ENCODE data around the gene PRDM15.

The PRDM15 gene

DNA sequence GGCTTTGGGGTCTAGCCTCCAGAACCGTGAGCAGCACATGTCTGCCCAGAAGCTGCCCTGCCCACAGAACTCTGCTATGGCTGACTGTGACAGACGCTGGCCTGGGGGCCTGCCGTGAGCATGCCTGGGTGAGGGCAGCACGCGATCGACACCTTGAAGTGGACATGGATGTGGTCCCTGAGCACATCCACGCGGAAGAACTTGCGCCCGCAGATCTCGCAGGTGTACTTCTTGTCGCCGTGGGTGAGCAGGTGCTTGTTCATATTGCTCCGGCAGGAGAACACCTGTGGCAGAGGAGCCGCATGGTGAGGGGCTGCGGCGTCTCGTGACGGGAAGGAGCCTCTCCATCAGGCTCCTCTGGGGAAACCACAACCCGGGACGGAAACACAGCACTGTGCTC, 56.0 kb downstream of the PRDM15 start:
- Histone ChIP-seq H3K4me1 (ENCODE audit: control insufficient read depth, low read depth, low read length) (no peaks in the 10 kb centered on the region), H3K27ac (ENCODE audit: low read length) (no peak overlapping the region), H3K9ac (ENCODE audit: low read length) (no peak overlapping the region), H3K9me3 (ENCODE audit: control insufficient read depth, low read depth, low read length) (no peaks in the 10 kb centered on the region), H3K36me3 (ENCODE audit: control insufficient read depth, low read depth, low read length) (peaks cover 3% of the 10 kb centered on the region), H3K4me3 (ENCODE audit: low read length) (no peak overlapping the region), H3K27me3 (ENCODE audit: control insufficient read depth, insufficient read depth, low read length) (no peaks in the 10 kb centered on the region)

DNA sequence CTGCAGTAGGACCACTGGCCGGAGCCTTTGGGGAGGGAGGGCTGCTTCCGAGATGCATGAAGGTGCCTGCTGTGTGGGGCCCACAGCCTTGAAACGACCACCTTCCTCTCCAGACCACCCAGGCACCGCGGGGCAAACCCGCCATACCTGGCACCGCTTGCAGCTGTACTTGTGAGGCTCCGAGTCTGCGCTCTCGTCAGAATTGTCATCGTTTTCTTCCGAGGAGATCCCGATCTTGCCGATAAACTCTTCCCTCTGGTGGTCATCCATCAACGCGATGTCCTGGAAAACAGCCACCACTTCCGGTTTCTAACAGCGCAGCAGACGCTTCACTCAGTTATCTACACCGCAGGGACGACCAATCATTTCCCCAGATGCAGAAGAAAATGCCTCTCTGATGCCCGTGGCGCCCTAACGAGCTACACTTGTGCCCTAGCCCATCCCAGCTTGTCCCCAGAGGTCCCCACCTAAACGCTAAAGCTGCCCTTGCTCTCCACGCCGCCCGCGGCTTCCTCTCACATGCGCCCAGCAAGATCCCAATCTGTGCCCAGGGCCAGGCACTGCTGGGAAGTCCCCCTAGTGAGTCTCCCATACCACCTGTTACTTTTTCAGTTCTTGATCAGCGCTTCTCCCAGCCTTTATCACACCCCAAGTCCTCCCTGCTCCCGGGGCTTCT, 57.2 kb downstream of the PRDM15 start:
- no peaks in the 10 kb centered on the region for H3K27me3 ChIP-seq (ENCODE audit: control insufficient read depth, insufficient read depth, low read length)
- no peak overlapping the region for H3K27ac ChIP-seq (ENCODE audit: low read length)
- H3K4me3 ChIP-seq (ENCODE audit: low read length): no peak overlapping the region
- H3K9ac ChIP-seq (ENCODE audit: low read length): no peak overlapping the region
- H3K4me1 ChIP-seq (ENCODE audit: control insufficient read depth, low read depth, low read length): no peaks in the 10 kb centered on the region
- H3K36me3 ChIP-seq (ENCODE audit: control insufficient read depth, low read depth, low read length): peaks cover 3% of the 10 kb centered on the region
- H3K9me3 ChIP-seq (ENCODE audit: control insufficient read depth, low read depth, low read length): no peaks in the 10 kb centered on the region

DNA sequence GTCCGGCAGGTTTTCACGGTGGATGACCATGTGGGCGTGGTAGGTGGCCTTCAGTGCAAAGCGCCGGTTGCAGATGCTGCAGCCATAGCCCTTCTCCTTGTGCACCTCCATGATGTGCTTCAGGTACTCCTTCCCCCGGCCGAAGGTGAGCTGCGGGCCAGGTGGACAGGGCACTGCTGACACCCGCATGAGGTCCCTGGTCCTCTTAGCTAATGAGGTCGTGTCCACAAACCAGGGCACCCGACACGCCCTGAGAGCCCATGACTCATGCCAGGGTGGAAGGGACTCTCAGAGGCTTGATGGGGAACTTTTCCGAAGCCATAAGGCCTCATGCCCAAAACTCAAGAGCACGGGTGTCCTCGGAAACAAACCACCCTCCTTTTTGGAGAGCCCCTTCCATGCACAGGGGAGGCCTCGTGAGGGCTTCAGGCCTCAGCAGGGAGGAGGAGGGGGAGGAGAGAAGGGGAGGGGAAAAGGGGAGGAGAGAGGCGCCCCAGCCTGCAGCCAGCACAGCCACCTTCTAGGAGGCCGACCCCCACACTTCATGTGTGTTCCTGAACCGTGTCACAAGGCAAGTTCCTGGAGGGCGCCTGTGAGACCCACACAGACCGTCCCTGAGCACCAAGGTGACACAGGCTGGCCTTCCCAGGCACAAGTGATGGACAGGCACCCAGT, 57.9 kb downstream of the PRDM15 start:
- Histone ChIP-seq H3K27ac (ENCODE audit: low read length) (no peak overlapping the region), H3K9ac (ENCODE audit: low read length) (no peak overlapping the region), H3K4me3 (ENCODE audit: low read length) (no peak overlapping the region), H3K36me3 (ENCODE audit: control insufficient read depth, low read depth, low read length) (peaks cover under 1% of the 10 kb centered on the region), H3K4me1 (ENCODE audit: control insufficient read depth, low read depth, low read length) (no peaks in the 10 kb centered on the region), H3K27me3 (ENCODE audit: control insufficient read depth, insufficient read depth, low read length) (no peaks in the 10 kb centered on the region), H3K9me3 (ENCODE audit: control insufficient read depth, low read depth, low read length) (no peaks in the 10 kb centered on the region)

DNA sequence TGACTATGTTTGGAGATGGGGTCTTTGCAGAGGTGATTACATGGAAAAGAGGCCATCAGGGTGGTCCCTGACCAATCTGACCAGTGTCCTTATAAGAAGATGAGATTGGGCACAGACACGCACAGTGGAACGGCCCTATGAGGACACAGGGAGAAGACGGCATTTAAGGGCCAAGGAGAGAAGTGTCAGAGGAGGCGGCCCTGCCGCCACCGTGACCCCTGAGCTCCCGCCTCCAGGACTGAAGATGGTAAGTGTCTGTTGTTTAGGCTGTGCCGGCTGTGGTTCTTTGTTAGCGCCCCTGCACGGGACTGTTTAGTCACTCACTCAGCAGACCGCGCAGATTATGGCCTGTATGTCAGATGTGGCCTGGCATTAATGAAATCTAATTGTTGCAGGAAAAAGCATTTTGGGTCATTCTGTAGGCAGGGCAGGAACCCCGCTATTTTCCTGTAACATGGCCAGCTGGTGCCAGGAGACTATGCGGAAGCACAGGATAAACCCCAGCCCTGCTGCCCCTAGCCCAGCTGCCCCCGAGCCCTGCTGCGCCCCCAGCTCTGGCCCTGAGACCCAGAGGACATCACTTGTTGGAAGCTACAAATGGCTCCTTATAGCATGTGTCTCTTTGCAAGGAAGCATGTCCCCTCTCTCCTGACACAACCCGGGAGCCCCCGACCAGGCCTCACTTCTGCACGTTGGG, 58.6 kb downstream of the PRDM15 start:
- Histone ChIP-seq H3K4me3 (ENCODE audit: low read length) (no peak overlapping the region), H3K27ac (ENCODE audit: low read length) (no peak overlapping the region), H3K4me1 (ENCODE audit: control insufficient read depth, low read depth, low read length) (no peaks in the 10 kb centered on the region), H3K36me3 (ENCODE audit: control insufficient read depth, low read depth, low read length) (peaks cover under 1% of the 10 kb centered on the region), H3K27me3 (ENCODE audit: control insufficient read depth, insufficient read depth, low read length) (no peaks in the 10 kb centered on the region), H3K9ac (ENCODE audit: low read length) (no peak overlapping the region), H3K9me3 (ENCODE audit: control insufficient read depth, low read depth, low read length) (no peaks in the 10 kb centered on the region)

DNA sequence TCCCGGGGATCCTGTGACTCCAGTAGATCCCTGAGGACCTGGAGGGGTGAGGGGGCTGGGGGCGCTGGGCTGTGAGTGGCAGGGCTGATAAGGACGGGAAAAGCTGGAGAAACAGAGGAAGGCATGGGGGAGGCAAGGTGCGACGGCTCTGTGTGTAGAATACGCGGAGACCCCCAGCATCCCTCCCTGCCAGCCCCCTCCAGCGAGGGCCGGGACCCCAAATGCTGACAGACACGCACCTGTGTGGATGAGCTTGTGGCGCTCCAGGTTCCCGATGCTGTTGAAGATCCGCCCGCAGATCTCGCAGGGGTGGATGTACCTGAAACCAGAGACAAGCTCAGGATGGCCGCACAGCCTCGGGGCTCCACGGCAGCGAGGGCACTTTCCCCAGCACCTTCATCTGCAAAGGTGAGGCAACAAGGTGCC, 59.3 kb downstream of the PRDM15 start:
- Histone ChIP-seq H3K4me1 (ENCODE audit: control insufficient read depth, low read depth, low read length) (no peaks in the 10 kb centered on the region), H3K9ac (ENCODE audit: low read length) (no peak overlapping the region), H3K4me3 (ENCODE audit: low read length) (no peak overlapping the region), H3K27ac (ENCODE audit: low read length) (no peak overlapping the region), H3K27me3 (ENCODE audit: control insufficient read depth, insufficient read depth, low read length) (no peaks in the 10 kb centered on the region), H3K36me3 (ENCODE audit: control insufficient read depth, low read depth, low read length) (peaks cover 8% of the 10 kb centered on the region), H3K9me3 (ENCODE audit: control insufficient read depth, low read depth, low read length) (no peaks in the 10 kb centered on the region)

DNA sequence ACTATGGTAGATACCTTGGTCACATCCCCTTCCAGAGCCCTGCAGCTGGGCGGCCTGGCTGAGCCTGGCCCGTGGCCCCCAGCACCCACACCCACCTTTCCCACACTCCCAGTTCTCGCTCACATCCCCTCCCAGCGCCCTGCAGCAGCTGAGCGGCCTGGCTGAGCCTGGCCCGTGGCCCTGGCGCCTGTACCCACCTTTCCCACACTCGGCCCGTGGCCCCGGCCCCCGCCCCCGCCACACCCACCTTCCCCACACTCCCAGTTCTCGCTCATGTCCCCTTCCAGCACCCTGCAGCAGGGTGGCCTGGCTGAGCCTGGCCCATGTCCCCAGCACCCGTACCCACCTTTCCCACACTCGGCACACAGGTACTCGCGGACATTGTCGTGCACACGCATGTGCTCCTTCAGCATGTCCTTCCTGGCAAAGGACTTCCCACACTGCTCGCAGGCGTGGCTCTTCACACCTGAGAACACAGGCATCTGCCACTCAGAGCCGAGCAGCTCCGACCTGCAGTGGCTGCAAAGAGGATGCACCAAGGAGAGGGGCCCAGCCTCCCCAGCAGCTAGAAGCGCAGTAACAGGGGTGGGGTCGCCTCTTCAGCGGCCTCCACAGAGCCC, 59.8 kb downstream of the PRDM15 start:
- H3K27ac ChIP-seq (ENCODE audit: low read length): no peak overlapping the region
- no peaks in the 10 kb centered on the region for H3K4me1 ChIP-seq (ENCODE audit: control insufficient read depth, low read depth, low read length)
- H3K4me3 ChIP-seq (ENCODE audit: low read length): no peak overlapping the region
- H3K9me3 ChIP-seq (ENCODE audit: control insufficient read depth, low read depth, low read length): no peaks in the 10 kb centered on the region
- no peaks in the 10 kb centered on the region for H3K27me3 ChIP-seq (ENCODE audit: control insufficient read depth, insufficient read depth, low read length)
- peaks cover 13% of the 10 kb centered on the region for H3K36me3 ChIP-seq (ENCODE audit: control insufficient read depth, low read depth, low read length)
- no peak overlapping the region for H3K9ac ChIP-seq (ENCODE audit: low read length)

DNA sequence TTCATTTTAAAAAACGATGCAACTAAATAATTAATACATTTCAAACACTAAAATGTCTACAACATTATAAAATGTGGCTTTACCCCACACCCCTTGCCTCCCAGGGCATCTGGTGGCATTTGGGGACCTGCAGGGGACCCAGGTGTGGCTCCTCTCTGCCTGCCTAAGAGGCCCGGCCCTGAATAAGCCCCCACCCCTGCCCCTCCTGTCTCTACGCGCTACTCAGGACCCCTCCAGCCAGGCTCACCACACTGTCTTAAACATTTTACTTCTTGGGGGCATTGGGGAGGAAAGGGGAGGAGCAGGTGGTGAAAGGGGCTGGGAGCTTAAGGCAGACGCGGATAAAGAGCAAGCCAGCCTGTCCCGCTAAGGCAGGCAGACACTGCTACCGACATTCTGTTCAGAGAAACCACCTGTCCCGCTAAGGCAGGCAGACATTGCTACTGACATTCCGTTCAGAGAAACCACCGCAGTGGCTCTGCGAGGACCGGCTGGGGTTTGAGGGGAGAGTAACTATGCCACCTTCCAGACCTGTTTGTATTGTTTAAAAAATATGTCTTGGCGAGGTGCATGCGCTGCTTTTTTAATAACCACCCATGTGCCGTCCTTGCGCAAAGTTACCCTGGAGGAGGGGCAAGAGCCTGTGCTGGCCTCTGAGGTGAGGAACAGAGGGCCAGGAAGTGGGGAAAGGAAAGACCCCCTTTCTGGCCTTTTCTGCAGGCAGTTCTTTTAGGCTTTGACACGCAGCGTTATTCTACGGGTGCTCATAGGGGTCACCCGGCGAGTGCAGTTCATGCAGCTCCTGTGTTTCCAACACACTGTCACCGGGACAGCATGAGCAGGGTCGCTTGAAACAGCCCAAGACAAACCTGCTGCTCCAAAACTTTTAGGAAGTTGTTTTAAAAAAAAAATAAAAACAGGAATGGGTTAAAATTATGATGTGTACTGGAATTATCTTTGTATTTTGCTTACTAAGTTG, 61.0 kb downstream of the PRDM15 start:
- Histone ChIP-seq H3K36me3 (ENCODE audit: control insufficient read depth, low read depth, low read length) (peaks cover 13% of the 10 kb centered on the region), H3K4me1 (ENCODE audit: control insufficient read depth, low read depth, low read length) (no peaks in the 10 kb centered on the region), H3K27me3 (ENCODE audit: control insufficient read depth, insufficient read depth, low read length) (no peaks in the 10 kb centered on the region), H3K27ac (ENCODE audit: low read length) (no peak overlapping the region), H3K9ac (ENCODE audit: low read length) (no peak overlapping the region), H3K4me3 (ENCODE audit: low read length) (no peak overlapping the region), H3K9me3 (ENCODE audit: control insufficient read depth, low read depth, low read length) (no peaks in the 10 kb centered on the region)

DNA sequence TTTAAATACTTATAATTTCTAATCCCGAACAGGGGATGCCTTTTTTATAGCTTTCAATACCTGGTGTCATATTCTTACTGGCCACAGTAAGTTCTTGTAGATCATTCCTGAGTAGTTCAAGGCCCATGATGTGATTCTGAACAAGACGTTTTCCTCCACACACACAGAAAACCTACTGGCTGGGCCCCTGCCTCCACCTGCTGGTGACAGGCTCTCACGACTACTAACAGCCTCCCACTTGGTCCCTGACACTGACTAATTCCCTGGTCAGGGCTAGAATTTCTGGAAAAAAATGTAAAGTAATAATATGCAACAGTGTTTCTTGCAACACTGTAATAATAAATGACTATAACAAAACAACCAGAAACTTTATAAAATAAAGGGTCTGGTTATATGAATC, 61.9 kb downstream of the PRDM15 start:
- H3K36me3 ChIP-seq (ENCODE audit: control insufficient read depth, low read depth, low read length): peaks cover 13% of the 10 kb centered on the region
- H3K4me1 ChIP-seq (ENCODE audit: control insufficient read depth, low read depth, low read length): no peaks in the 10 kb centered on the region
- H3K9ac ChIP-seq (ENCODE audit: low read length): no peak overlapping the region
- no peaks in the 10 kb centered on the region for H3K27me3 ChIP-seq (ENCODE audit: control insufficient read depth, insufficient read depth, low read length)
- no peaks in the 10 kb centered on the region for H3K9me3 ChIP-seq (ENCODE audit: control insufficient read depth, low read depth, low read length)
- no peak overlapping the region for H3K27ac ChIP-seq (ENCODE audit: low read length)
- H3K4me3 ChIP-seq (ENCODE audit: low read length): no peak overlapping the region

DNA sequence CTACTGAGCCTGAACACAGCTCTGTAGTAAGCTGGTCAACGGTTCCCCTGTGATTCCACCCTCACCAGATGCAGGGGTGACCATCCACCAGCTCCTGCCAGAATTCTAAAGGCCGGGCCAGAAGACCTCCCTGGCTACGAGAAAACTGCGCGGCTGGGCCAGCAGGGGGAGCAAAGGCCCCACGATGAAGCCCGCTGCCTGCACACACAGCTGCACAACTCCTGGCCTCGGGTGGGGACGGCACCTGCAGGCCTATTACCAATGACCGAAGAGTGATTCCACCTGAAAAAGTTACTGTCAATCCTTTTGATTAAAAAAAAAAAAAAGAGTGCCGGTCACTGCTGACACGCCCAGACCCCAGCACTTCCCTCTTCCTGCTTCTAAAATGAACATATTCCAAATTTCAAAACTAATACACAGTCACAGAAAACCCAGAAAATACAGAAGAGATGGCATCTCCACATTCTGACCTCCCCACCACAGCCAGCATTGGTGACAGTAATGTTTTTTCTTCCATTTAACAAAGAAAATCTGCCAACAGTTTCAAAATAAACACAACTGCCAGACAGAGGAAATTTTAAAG, 62.5 kb downstream of the PRDM15 start:
- no peak overlapping the region for H3K27ac ChIP-seq (ENCODE audit: low read length)
- no peaks in the 10 kb centered on the region for H3K4me1 ChIP-seq (ENCODE audit: control insufficient read depth, low read depth, low read length)
- H3K4me3 ChIP-seq (ENCODE audit: low read length): no peak overlapping the region
- no peaks in the 10 kb centered on the region for H3K27me3 ChIP-seq (ENCODE audit: control insufficient read depth, insufficient read depth, low read length)
- peaks cover 13% of the 10 kb centered on the region for H3K36me3 ChIP-seq (ENCODE audit: control insufficient read depth, low read depth, low read length)
- H3K9me3 ChIP-seq (ENCODE audit: control insufficient read depth, low read depth, low read length): no peaks in the 10 kb centered on the region
- no peak overlapping the region for H3K9ac ChIP-seq (ENCODE audit: low read length)

DNA sequence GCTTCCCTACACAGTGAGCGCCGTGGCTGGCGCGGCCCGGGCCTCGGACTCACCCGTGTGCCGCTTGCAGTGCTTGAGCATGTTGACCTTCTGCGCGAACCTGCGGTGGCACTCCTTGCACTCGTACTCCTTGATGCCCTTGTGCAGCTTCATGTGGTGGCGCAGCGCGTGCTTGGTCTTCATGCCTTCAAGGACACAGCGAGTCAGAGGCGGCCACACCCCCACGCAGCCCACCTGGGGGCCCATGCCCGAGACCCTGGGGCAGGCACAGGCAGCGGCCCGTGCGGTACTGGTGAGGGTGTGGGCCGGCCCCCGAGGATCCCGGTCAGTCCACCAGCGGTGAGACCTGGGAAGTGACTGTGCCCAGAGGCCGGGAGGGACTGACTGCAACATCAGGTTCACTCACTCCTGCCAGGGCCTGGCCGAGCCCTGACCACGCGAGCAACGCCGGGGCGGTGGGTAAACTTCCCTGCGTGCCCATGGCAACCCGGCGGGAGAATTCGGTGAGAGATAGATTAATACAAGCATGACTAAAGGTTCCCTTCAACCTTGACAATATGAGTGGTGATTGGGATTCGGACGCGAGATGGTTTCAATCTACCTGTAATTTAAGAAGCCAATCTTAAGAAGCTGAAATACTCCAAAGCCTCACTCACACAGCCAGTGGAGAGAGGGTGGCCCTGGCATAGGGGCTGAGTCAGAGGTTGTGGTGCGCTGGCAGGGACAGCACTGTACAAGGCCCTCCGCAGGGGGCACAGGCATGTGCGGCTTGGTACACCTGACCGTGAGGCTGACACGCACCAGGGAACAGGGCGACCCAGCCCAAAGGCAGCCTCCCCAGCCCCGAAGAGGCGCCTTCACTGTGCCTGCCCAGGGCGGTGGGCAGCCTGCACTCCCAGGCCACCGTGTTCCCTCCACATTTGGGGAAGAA, 63.2 kb downstream of the PRDM15 start:
- no peak overlapping the region for H3K27ac ChIP-seq (ENCODE audit: low read length)
- no peaks in the 10 kb centered on the region for H3K27me3 ChIP-seq (ENCODE audit: control insufficient read depth, insufficient read depth, low read length)
- no peaks in the 10 kb centered on the region for H3K4me1 ChIP-seq (ENCODE audit: control insufficient read depth, low read depth, low read length)
- peaks cover 13% of the 10 kb centered on the region for H3K36me3 ChIP-seq (ENCODE audit: control insufficient read depth, low read depth, low read length)
- H3K9ac ChIP-seq (ENCODE audit: low read length): no peak overlapping the region
- H3K9me3 ChIP-seq (ENCODE audit: control insufficient read depth, low read depth, low read length): no peaks in the 10 kb centered on the region
- H3K4me3 ChIP-seq (ENCODE audit: low read length): no peak overlapping the region
